HepG2 (cell line): ENCODE data around the gene SHBG. TPM values are rescaled to one million over a fixed set of nuclear protein-coding genes. Genes with fewer than 3 reads are reported as not detected.
A peak's percentile ranks its signal among the peaks of the same experiment; 100 is the strongest.

Source experiments
- CEBPB ChIP-seq: IDR thresholded peaks from 2 replicates; pipeline ENCODE4 v1.6.1; 2011; ENCODE audit warnings: low read depth, low read length, improper control_type of control experiment, borderline replicate concordance
- CEBPZ ChIP-seq: IDR thresholded peaks from 2 replicates; pipeline ENCODE4 v1.6.1; 2012; ENCODE audit warnings: low read length, improper control_type of control experiment
- CREB3 ChIP-seq: sonication (generic); formaldehyde crosslinking; IDR thresholded peaks from 2 replicates; pipeline ENCODE4 v1.5.0; 2020; ENCODE audit warnings: missing genetic modification reagents
- CSRNP1 ChIP-seq: sonication (generic); formaldehyde crosslinking; IDR thresholded peaks from 2 replicates; pipeline ENCODE4 v1.8.1; 2023; ENCODE audit warnings: mild to moderate bottlenecking, missing genetic modification reagents
- HIC2 ChIP-seq: sonication (generic); formaldehyde crosslinking; IDR thresholded peaks from 2 replicates; pipeline ENCODE4 v1.9.0; 2022; ENCODE audit warnings: low read depth, missing genetic modification reagents
- KAT7 ChIP-seq: IDR thresholded peaks from 2 replicates; pipeline ENCODE4 v1.6.1; 2018; ENCODE audit warnings: borderline replicate concordance, missing compliant biosample characterization
- KMT2B ChIP-seq: IDR thresholded peaks from 2 replicates; pipeline ENCODE4 v1.6.1; 2016; ENCODE audit warnings: missing genetic modification reagents, missing compliant biosample characterization
- MEF2D ChIP-seq: sonication (generic); formaldehyde crosslinking; IDR thresholded peaks from 2 replicates; pipeline ENCODE4 v1.5.1; 2020; ENCODE audit warnings: mild to moderate bottlenecking, missing genetic modification reagents
- NCOA1 ChIP-seq: sonication (generic); formaldehyde crosslinking; IDR thresholded peaks from 2 replicates; pipeline ENCODE4 v1.9.0; 2021; ENCODE audit warnings: missing genetic modification reagents
- PREB ChIP-seq: sonication (generic); formaldehyde crosslinking; IDR thresholded peaks from 2 replicates; pipeline ENCODE4 v1.4.0; 2020; ENCODE audit warnings: missing genetic modification reagents
- RAD21 ChIP-seq: fragments of 450-650 bp; formaldehyde crosslinking; IDR thresholded peaks from 2 replicates; pipeline ENCODE4 v1.5.0; 2020; ENCODE audit warnings: mild to moderate bottlenecking
- RARA ChIP-seq: IDR thresholded peaks from 2 replicates; pipeline ENCODE4 v1.6.1; 2016; ENCODE audit warnings: missing genetic modification reagents, missing compliant biosample characterization
- SIX4 ChIP-seq: sonication (generic); formaldehyde crosslinking; IDR thresholded peaks from 2 replicates; pipeline ENCODE4 v1.4.0; 2020; ENCODE audit warnings: missing genetic modification reagents
- SMAD1 ChIP-seq: sonication (generic); formaldehyde crosslinking; IDR thresholded peaks from 2 replicates; pipeline ENCODE4 v1.4.0; 2020; ENCODE audit warnings: missing genetic modification reagents, low read depth, mild to moderate bottlenecking, borderline replicate concordance
- TEAD3 ChIP-seq: optimal IDR thresholded peaks from 2 replicates; pipeline ENCODE3; 2016; ENCODE audit warnings: borderline replicate concordance
- ZNF333 ChIP-seq: sonication (generic); formaldehyde crosslinking; IDR thresholded peaks from 2 replicates; pipeline ENCODE4 v1.4.0; 2020; ENCODE audit warnings: mild to moderate bottlenecking, missing genetic modification reagents, borderline replicate concordance
- ZNF432 ChIP-seq: sonication (generic); formaldehyde crosslinking; IDR thresholded peaks from 2 replicates; pipeline ENCODE4 v1.5.0; 2020; ENCODE audit warnings: missing genetic modification reagents, mild to moderate bottlenecking, borderline replicate concordance
- ZNF580 ChIP-seq: IDR thresholded peaks from 2 replicates; pipeline ENCODE4 v1.6.1; 2016; ENCODE audit warnings: low read depth, borderline replicate concordance
- polyA plus RNA-seq, 8 experiments: library from polyadenylated mRNA; depleted of rRNA in 3 of 8; stranded (reverse) in 7 of 8; unstranded in 1 of 8; fragments of >200 nt; fragmentation: Illumina TruSeq in 4 of 8; extraction: Trizol in 4 of 8; gene quantifications; 2 replicates each; pipeline versions ENCODE4 v1.2.1 to v1.2.3, GENCODE V29; 2011 to 2016; ENCODE audit warnings: low read depth in 4 of 8, missing spikeins in 1 of 8, mixed read lengths in 1 of 8; ENCODE audit not compliant: insufficient read depth in 1 of 8
- total RNA-seq, 5 experiments: library from RNA; depleted of rRNA; stranded (reverse); fragments of >200 nt; fragmentation: Illumina TruSeq; extraction: Trizol; gene quantifications; 2 replicates each; pipeline ENCODE4 v1.2.3, GENCODE V29; 2016; ENCODE audit warnings: low read depth in 1 of 5

Gene SHBG
- total and polyA plus RNA-seq, 2 of the 13 experiments (the other 11 are each of a cell fraction or from before 2014, with no cell fraction given) = 4.0 to 6.1 TPM

GRCh38 chr17:7614425-7615264, 15.3 kb upstream of the SHBG start, which contains the start of gene FXR2 (continued):
- TF ChIP-seq ZNF580 (CRISPR knock-in tag) (no peak), CEBPZ (no peak), RARA (CRISPR knock-in tag) (no peak), CEBPB (no peak), SMAD1 (no peak), MEF2D (CRISPR knock-in tag) (no peak; the same call in 1 of the 2 replicates), CSRNP1 (CRISPR knock-in tag) (no peak), PREB (no peak), KMT2B (CRISPR knock-in tag) (no peak), CREB3 (CRISPR knock-in tag) (no peak), NCOA1 (no peak), ZNF333 (CRISPR knock-in tag) (0 out of 2 replicates have a peak, but pooled peaks have one; percentile 50), SIX4 (CRISPR knock-in tag) (no peak), ZNF432 (CRISPR knock-in tag) (no peak), HIC2 (CRISPR knock-in tag) (no peak), KAT7 (CRISPR knock-in tag) (no peak), TEAD3 (CRISPR knock-in tag) (peak; percentile 67), RAD21 (peak; percentile 58)
